OCI-LY7 (cell line): ENCODE results near the gene TSACC. TPM values are rescaled to one million over a fixed set of nuclear protein-coding genes. Genes with fewer than 3 reads are reported as not detected.

Source experiments
- BruUV-seq: library from RNA; stranded (reverse); fragments of 400-500 nt; replicated peaks from 2 replicates; lab custom pipeline; 2021; lab: Mats Ljungman, UMichigan
- CTCF ChIA-PET: fragments of 300-600 bp; sonication (Branson Sonifier 250); formaldehyde crosslinking; loops from one replicate; lab custom pipeline; 2022; ENCODE audit warnings: antibody characterized with exemption; ENCODE audit not compliant: unreplicated experiment; lab: Charles Lee
- POLR2A ChIA-PET: fragments of 300-600 bp; sonication (Branson Sonifier 250); formaldehyde crosslinking; loops from one replicate; lab custom pipeline; 2022; ENCODE audit warnings: antibody characterized with exemption; lab: Charles Lee
- DNase-seq: peaks from one replicate; pipeline ENCODE4 v3.0.0-alpha.2; 2015; ENCODE audit warnings: low spot score
- H2AFZ ChIP-seq: fragments of 200-600 bp; sonication (generic), shearing (Covaris generic); 2 replicates; pipeline ENCODE4 v1.6.1; 2014; ENCODE audit warnings: mild to moderate bottlenecking, antibody characterized with exemption, low read length, moderate library complexity
- H3K27ac ChIP-seq: fragments of 200-600 bp; sonication (generic); 2 replicates; pipeline ENCODE4 v1.5.1; 2014; ENCODE audit warnings: mixed run types, low read depth, mild to moderate bottlenecking, moderate library complexity, low read length, inconsistent platforms; ENCODE audit not compliant: poor library complexity, severe bottlenecking
- H3K36me3 ChIP-seq: fragments of 200-600 bp; sonication (generic); 2 replicates; pipeline ENCODE4 v1.6.1; 2014; ENCODE audit warnings: mild to moderate bottlenecking, antibody characterized with exemption, low read length, moderate library complexity, mixed read lengths; ENCODE audit not compliant: insufficient read depth
- H3K4me1 ChIP-seq: fragments of 200-600 bp; sonication (generic); 2 replicates; pipeline ENCODE4 v1.5.1; 2014; ENCODE audit warnings: mild to moderate bottlenecking, low read length; ENCODE audit not compliant: insufficient read depth, poor library complexity, severe bottlenecking
- H3K4me2 ChIP-seq: fragments of 200-600 bp; sonication (generic); 2 replicates; pipeline ENCODE4 v1.6.1; 2014; ENCODE audit warnings: mild to moderate bottlenecking, low read length
- H3K4me3 ChIP-seq: fragments of 200-600 bp; sonication (generic); 2 replicates; pipeline ENCODE4 v1.5.1; 2014; ENCODE audit warnings: mild to moderate bottlenecking, low read depth, low read length; ENCODE audit not compliant: poor library complexity, severe bottlenecking
- H3K79me2 ChIP-seq: fragments of 200-600 bp; sonication (generic); 2 replicates; pipeline ENCODE4 v1.6.1; 2016; ENCODE audit warnings: low read depth, mild to moderate bottlenecking, low read length, moderate library complexity, mixed read lengths; ENCODE audit not compliant: insufficient read depth
- H3K9me2 ChIP-seq: fragments of 200-600 bp; sonication (generic); 2 replicates; pipeline ENCODE4 v1.6.1; 2016; ENCODE audit warnings: mild to moderate bottlenecking, low read length, mixed read lengths; ENCODE audit not compliant: insufficient read depth
- H3K9me3 ChIP-seq: fragments of 200-600 bp; sonication (generic); 2 replicates; pipeline ENCODE4 v1.6.1; 2014; ENCODE audit warnings: mild to moderate bottlenecking, mixed run types, low read length, mixed read lengths
- H4K20me1 ChIP-seq: fragments of 200-600 bp; sonication (generic); 2 replicates; pipeline ENCODE4 v1.6.1; 2014; ENCODE audit warnings: mild to moderate bottlenecking, antibody characterized with exemption, low read length, moderate library complexity, mixed read lengths; ENCODE audit not compliant: insufficient read depth
- CTCF ChIP-seq: fragments of 200-600 bp; sonication (generic); conservative IDR thresholded peaks from 2 replicates; pipeline ENCODE4 v1.5.1; 2014; ENCODE audit warnings: mild to moderate bottlenecking, antibody characterized with exemption, low read length, moderate library complexity, mixed read lengths
- EZH2phosphoT487 ChIP-seq: fragments of 200-600 bp; sonication (generic); IDR thresholded peaks from 2 replicates; pipeline ENCODE4 v1.6.1; 2018; ENCODE audit warnings: low read depth, borderline replicate concordance, mild to moderate bottlenecking, mixed run types, antibody characterized with exemption, low read length, moderate library complexity, mixed read lengths
- intact Hi-C: fragments of 100-400 bp; cut with micrococcal nuclease; formaldehyde crosslinking; loops from one replicate; pipeline ENCODE4 v1.10.0; 2022; ENCODE audit not compliant: unreplicated experiment
- total RNA-seq, 2 experiments: library from RNA; depleted of rRNA in 1 of 2; stranded (reverse); fragments of >200 nt in 1 of 2; shearing (Covaris generic) in 1 of 2; gene quantifications; 2 replicates each; pipeline ENCODE4 v1.2.3, GENCODE V29; 2014 to 2022

The TSACC gene
- total RNA-seq, 2 experiments from 2014 or later, result 2.0 to 2.3 TPM

GRCh38 chr1:156390469-156391365 is 52.4 kb downstream of the TSACC start:
- H3K27ac ChIP-seq, result no peak overlapping the region
- ChIA-PET POLR2A (interaction anchor here (0.6 to 1.2 kb wide), 2 partner anchors 14 to 296 kb away, joined by 3 read pairs; no protein-coding TSS in a partner anchor), CTCF (no interaction called here)
- no peak overlapping the region for H3K4me3 ChIP-seq
- no TSS peak for BruUV-seq
- TF ChIP-seq EZH2phosphoT487 (no peak), CTCF (no peak)
- H3K4me1 ChIP-seq, result peaks cover 3% of the 10 kb centered on the region
- H3K36me3 ChIP-seq, result no peaks in the 10 kb centered on the region
- intact Hi-C loops, result no loop called here
- no peaks in the 10 kb centered on the region for H4K20me1 ChIP-seq
- no peak for DNase-seq
- no peak overlapping the region for H2AFZ ChIP-seq
- no peaks in the 10 kb centered on the region for H3K79me2 ChIP-seq
- no peak overlapping the region for H3K4me2 ChIP-seq
- H3K9me2 ChIP-seq, result no peaks in the 10 kb centered on the region
- no peaks in the 10 kb centered on the region for H3K9me3 ChIP-seq

GRCh38 chr1:156391366-156391677 is 53.0 kb downstream of the TSACC start:
- no peak overlapping the region for H2AFZ ChIP-seq
- TF ChIP-seq CTCF (no peak), EZH2phosphoT487 (no peak)
- H3K4me1 ChIP-seq, result no peaks in the 10 kb centered on the region
- no peaks in the 10 kb centered on the region for H3K79me2 ChIP-seq
- ChIA-PET POLR2A (interaction anchor here (0.6 to 1.2 kb wide), 2 partner anchors 14 to 297 kb away, joined by 3 read pairs; no protein-coding TSS in a partner anchor), CTCF (no interaction called here)
- H4K20me1 ChIP-seq, result no peaks in the 10 kb centered on the region
- intact Hi-C loops, result no loop called here
- H3K36me3 ChIP-seq, result no peaks in the 10 kb centered on the region
- no peaks in the 10 kb centered on the region for H3K9me2 ChIP-seq
- no peak overlapping the region for H3K4me3 ChIP-seq
- no TSS peak for BruUV-seq
- H3K9me3 ChIP-seq, result no peaks in the 10 kb centered on the region
- DNase-seq, result no peak
- H3K4me2 ChIP-seq, result no peak overlapping the region
- no peak overlapping the region for H3K27ac ChIP-seq

GRCh38 chr1:156391701-156392100 is 53.4 kb downstream of the TSACC start:
- DNase-seq, result no peak
- H3K36me3 ChIP-seq, result no peaks in the 10 kb centered on the region
- no peak for TF ChIP-seq EZH2phosphoT487
- no peak for TF ChIP-seq CTCF
- H2AFZ ChIP-seq, result no peak overlapping the region
- POLR2A ChIA-PET, result interaction anchor here (1.2 kb wide), 1 partner anchor 13 kb away, joined by 3 read pairs; no protein-coding TSS in a partner anchor
- CTCF ChIA-PET, result no interaction called here
- H3K9me3 ChIP-seq, result no peaks in the 10 kb centered on the region
- BruUV-seq, result no TSS peak
- intact Hi-C loops, result no loop called here
- H3K4me3 ChIP-seq, result no peak overlapping the region
- H3K9me2 ChIP-seq, result no peaks in the 10 kb centered on the region
- no peak overlapping the region for H3K27ac ChIP-seq
- no peak overlapping the region for H3K4me2 ChIP-seq
- no peaks in the 10 kb centered on the region for H4K20me1 ChIP-seq
- no peaks in the 10 kb centered on the region for H3K4me1 ChIP-seq
- no peaks in the 10 kb centered on the region for H3K79me2 ChIP-seq
